Tibial nerve (tissue), 4 donors: ENCODE data around the gene NID1.

Experiments used
- EP300 ChIP-seq, 2 donors: sonication (generic); formaldehyde crosslinking; IDR thresholded peaks; one replicate each; pipeline ENCODE4 v1.6.1; 2017; ENCODE audit warnings: antibody characterized with exemption in 2 of 2, mild to moderate bottlenecking in 1 of 2
- POLR2A ChIP-seq, 2 donors: fragments of 450-650 bp; IDR thresholded peaks; one replicate each; pipeline ENCODE4 v1.6.1; 2017; ENCODE audit warnings: antibody characterized with exemption in 2 of 2, mild to moderate bottlenecking in 2 of 2, moderate library complexity in 2 of 2
- TF ChIP-seq, protein P1 (sequence below), 5 experiments: fragments of 200-600 bp in 3 of 5; fragments of 450-650 bp in 2 of 5; sonication (generic) in 3 of 5; IDR thresholded peaks; one replicate each; pipeline ENCODE4 v1.5.1; 2016 to 2019; ENCODE audit warnings: antibody characterized with exemption in 5 of 5, mild to moderate bottlenecking in 3 of 5, moderate library complexity in 2 of 5

GRCh38 chr1:235995511-235995910, 69.4 kb downstream of the NID1 start:
- TF ChIP-seq, protein P1, sequence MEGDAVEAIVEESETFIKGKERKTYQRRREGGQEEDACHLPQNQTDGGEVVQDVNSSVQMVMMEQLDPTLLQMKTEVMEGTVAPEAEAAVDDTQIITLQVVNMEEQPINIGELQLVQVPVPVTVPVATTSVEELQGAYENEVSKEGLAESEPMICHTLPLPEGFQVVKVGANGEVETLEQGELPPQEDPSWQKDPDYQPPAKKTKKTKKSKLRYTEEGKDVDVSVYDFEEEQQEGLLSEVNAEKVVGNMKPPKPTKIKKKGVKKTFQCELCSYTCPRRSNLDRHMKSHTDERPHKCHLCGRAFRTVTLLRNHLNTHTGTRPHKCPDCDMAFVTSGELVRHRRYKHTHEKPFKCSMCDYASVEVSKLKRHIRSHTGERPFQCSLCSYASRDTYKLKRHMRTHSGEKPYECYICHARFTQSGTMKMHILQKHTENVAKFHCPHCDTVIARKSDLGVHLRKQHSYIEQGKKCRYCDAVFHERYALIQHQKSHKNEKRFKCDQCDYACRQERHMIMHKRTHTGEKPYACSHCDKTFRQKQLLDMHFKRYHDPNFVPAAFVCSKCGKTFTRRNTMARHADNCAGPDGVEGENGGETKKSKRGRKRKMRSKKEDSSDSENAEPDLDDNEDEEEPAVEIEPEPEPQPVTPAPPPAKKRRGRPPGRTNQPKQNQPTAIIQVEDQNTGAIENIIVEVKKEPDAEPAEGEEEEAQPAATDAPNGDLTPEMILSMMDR (IDR thresholded peaks at IDR 0.05) = no peak
- no peak for TF ChIP-seq POLR2A (IDR thresholded peaks at IDR 0.05)
- no peak for TF ChIP-seq EP300 (IDR thresholded peaks at IDR 0.05)
